Type B pancreatic cell (in vitro differentiated cells): ENCODE results near the gene ELOA. TPM values are rescaled to one million over a fixed set of nuclear protein-coding genes. Genes with fewer than 3 reads are reported as not detected.

ENCODE experiments used
- DNase-seq: peaks from one replicate; pipeline ENCODE4 v3.0.0; 2021; ENCODE audit warnings: mixed read lengths; ENCODE audit not compliant: unreplicated experiment; ENCODE audit errors: extremely low spot score
- H3K27ac Mint-ChIP-seq: 2 replicates; pipeline ENCODE4 v1.8.0; 2021; ENCODE audit warnings: mild to moderate bottlenecking, mixed read lengths
- H3K27me3 Mint-ChIP-seq: 2 replicates; pipeline ENCODE4 v1.8.0; 2021; ENCODE audit warnings: mixed read lengths
- H3K36me3 Mint-ChIP-seq: 2 replicates; pipeline ENCODE4 v1.8.0; 2021; ENCODE audit warnings: mixed read lengths
- H3K4me1 Mint-ChIP-seq: one replicate; pipeline ENCODE4 v1.8.0; 2021; ENCODE audit warnings: mixed read lengths; ENCODE audit not compliant: unreplicated experiment
- H3K4me3 Mint-ChIP-seq: 2 replicates; pipeline ENCODE4 v1.8.0; 2021; ENCODE audit warnings: mild to moderate bottlenecking, mixed read lengths
- H3K9me3 Mint-ChIP-seq: 2 replicates; pipeline ENCODE4 v1.8.0; 2021; ENCODE audit warnings: mixed read lengths
- total RNA-seq: library from RNA; stranded (reverse); gene quantifications from 2 replicates; pipeline ENCODE4 v1.2.1, GENCODE V29; 2021; ENCODE audit warnings: low replicate concordance
- TF ChIP-seq, protein P1 (sequence below): fragments of 200-600 bp; sonication (generic); conservative IDR thresholded peaks from 2 replicates; pipeline ENCODE4 v1.5.0; 2021; ENCODE audit warnings: antibody characterized with exemption, mild to moderate bottlenecking

ELOA gene
- total RNA-seq, 1 donor from 2014 or later = 44.3 TPM

GRCh38 chr1:23752909-23753308 is 9.6 kb downstream of the ELOA start:
- Mint-ChIP-seq H3K4me1 (peaks cover 4% of the 10 kb centered on the region), H3K9me3 (no peaks in the 10 kb centered on the region), H3K36me3 (peaks cover 18% of the 10 kb centered on the region), H3K27me3 (no peaks in the 10 kb centered on the region), H3K4me3 (no peak overlapping the region), H3K27ac (no peak overlapping the region)
- DNase-seq = no peak
- TF ChIP-seq, protein P1, sequence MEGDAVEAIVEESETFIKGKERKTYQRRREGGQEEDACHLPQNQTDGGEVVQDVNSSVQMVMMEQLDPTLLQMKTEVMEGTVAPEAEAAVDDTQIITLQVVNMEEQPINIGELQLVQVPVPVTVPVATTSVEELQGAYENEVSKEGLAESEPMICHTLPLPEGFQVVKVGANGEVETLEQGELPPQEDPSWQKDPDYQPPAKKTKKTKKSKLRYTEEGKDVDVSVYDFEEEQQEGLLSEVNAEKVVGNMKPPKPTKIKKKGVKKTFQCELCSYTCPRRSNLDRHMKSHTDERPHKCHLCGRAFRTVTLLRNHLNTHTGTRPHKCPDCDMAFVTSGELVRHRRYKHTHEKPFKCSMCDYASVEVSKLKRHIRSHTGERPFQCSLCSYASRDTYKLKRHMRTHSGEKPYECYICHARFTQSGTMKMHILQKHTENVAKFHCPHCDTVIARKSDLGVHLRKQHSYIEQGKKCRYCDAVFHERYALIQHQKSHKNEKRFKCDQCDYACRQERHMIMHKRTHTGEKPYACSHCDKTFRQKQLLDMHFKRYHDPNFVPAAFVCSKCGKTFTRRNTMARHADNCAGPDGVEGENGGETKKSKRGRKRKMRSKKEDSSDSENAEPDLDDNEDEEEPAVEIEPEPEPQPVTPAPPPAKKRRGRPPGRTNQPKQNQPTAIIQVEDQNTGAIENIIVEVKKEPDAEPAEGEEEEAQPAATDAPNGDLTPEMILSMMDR = no peak

DNA sequence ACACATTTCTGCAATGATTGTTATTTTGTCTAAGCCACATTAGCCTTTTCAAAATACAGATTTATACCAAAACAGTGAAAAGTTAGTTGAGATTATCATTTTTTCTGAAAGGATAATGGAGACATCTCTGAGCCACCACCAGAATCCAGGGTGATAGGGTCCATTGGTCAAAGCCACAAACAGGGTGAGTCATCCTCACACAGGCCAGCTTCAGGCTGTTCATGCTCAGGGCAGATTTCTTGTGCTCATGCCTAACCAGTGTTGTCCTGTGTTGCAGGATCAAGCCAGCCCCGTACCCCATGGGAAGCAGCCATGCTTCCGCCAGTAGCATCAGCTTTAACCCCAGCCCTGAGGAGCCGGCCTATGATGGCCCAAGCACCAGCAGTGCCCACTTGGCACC is 13.4 kb downstream of the ELOA start:
- H3K9me3 Mint-ChIP-seq = no peaks in the 10 kb centered on the region
- H3K4me1 Mint-ChIP-seq = no peaks in the 10 kb centered on the region
- TF ChIP-seq, protein P1 = no peak
- H3K27ac Mint-ChIP-seq = no peak overlapping the region
- peaks cover 19% of the 10 kb centered on the region for H3K36me3 Mint-ChIP-seq
- H3K4me3 Mint-ChIP-seq = no peak overlapping the region
- DNase-seq = no peak
- no peaks in the 10 kb centered on the region for H3K27me3 Mint-ChIP-seq

- no peaks in the 10 kb centered on the region for H3K4me1 Mint-ChIP-seq
- H3K9me3 Mint-ChIP-seq = no peaks in the 10 kb centered on the region
- no peak for DNase-seq
- H3K4me3 Mint-ChIP-seq = no peak overlapping the region
- no peak overlapping the region for H3K27ac Mint-ChIP-seq
- H3K36me3 Mint-ChIP-seq = peaks cover 19% of the 10 kb centered on the region
- H3K27me3 Mint-ChIP-seq = no peaks in the 10 kb centered on the region
- TF ChIP-seq, protein P1 = no peak
These were observed 14.5 kb downstream of the ELOA start for GRCh38 chr1:23757812-23758211.

GRCh38 chr1:23759277-23759676 is 16.0 kb downstream of the ELOA start:
- TF ChIP-seq, protein P1 = no peak
- Mint-ChIP-seq H3K27me3 (no peaks in the 10 kb centered on the region), H3K4me1 (no peaks in the 10 kb centered on the region), H3K9me3 (no peaks in the 10 kb centered on the region), H3K36me3 (peaks cover 12% of the 10 kb centered on the region), H3K27ac (no peak overlapping the region), H3K4me3 (no peak overlapping the region)
- DNase-seq = no peak

DNA sequence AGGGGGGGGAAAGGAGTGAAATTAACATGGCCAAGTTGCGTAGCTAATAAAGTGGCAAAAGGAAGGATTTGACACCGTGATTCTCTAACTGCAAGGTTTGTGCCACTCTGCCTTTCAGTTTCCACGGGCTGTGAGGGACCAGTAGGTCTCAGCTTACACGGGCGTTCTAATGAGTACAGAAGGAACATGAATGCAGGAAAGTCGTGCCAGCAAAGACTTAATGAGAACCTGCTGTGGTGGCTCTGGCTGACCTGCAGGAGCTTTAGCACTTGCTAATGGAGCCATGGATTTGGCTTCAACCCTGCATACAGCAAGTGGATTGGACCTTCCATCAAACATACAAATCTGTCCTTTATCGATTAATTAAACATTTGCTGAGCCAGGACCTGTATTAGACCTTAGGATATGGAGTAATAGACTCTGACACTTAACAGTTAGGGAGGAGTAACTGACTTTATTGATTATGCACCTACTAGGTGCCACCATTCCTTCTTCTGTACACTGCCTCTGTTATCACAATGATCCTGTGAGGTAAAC is 19.8 kb downstream of the ELOA start:
- Mint-ChIP-seq H3K27me3 (no peaks in the 10 kb centered on the region), H3K4me1 (no peaks in the 10 kb centered on the region), H3K36me3 (peaks cover 7% of the 10 kb centered on the region), H3K4me3 (no peak overlapping the region), H3K27ac (no peak overlapping the region), H3K9me3 (no peaks in the 10 kb centered on the region)
- TF ChIP-seq, protein P1 = no peak
- DNase-seq = no peak

DNA sequence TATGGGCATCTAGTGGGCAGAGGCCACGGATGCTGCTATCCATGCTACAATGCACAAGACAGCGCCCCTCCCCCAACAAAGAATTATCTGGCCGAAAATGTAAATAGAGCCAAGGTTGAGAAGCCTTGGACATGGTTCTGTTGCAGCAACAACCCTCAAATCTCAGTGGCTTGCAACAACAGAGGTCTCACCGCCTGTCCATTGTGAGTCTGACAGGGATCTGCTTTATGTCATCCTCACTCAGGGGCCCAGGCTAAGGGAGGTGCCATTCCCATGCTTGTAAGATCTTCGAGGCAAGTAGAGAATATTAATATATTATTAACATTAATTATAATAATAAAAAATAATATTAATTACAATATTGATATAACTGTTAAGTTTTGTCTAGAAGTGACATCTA is 25.5 kb downstream of the ELOA start:
- Mint-ChIP-seq H3K36me3 (no peaks in the 10 kb centered on the region), H3K27me3 (no peaks in the 10 kb centered on the region), H3K4me1 (no peaks in the 10 kb centered on the region), H3K9me3 (no peaks in the 10 kb centered on the region), H3K4me3 (no peak overlapping the region), H3K27ac (no peak overlapping the region)
- TF ChIP-seq, protein P1 = no peak
- DNase-seq = no peak
